Stimulated activated CD8-positive, alpha-beta memory T cell treated with anti-CD3 and anti-CD28 coated beads, Interleukin-7, amount 100 ng/mL, for 4 hours (primary cell): Measurements from ENCODE around the gene TRIM33.
A peak's percentile ranks its signal among the peaks of the same experiment; 100 is the strongest.

ENCODE experiments used
- DNase-seq, 2 donors: peaks; one replicate each; pipeline ENCODE4 v3.0.0-alpha.2; 2020; ENCODE audit warnings: low read depth in 2 of 2

TRIM33 gene

DNA sequence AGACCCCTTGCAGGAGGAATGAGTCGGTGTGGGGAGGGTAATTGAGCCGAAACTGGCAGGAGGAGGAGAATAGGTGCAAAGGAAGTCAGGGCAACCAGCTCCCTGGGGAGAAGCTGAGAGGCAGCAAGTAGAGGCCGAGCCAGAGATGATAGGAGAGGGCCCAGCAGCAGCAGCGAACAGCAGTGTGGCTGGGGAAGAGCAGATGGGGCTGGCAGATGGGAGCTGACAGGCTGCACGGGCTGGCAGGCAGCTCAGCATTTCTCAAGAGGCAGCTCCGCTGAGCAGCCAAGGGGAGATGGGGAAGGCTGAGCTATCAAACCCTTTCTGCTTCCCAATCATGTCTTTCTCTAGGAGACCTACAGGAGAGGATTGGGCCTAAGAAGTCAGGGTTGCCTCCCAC lies 158.2 kb downstream of the TRIM33 start:
- no peak for DNase-seq

DNA sequence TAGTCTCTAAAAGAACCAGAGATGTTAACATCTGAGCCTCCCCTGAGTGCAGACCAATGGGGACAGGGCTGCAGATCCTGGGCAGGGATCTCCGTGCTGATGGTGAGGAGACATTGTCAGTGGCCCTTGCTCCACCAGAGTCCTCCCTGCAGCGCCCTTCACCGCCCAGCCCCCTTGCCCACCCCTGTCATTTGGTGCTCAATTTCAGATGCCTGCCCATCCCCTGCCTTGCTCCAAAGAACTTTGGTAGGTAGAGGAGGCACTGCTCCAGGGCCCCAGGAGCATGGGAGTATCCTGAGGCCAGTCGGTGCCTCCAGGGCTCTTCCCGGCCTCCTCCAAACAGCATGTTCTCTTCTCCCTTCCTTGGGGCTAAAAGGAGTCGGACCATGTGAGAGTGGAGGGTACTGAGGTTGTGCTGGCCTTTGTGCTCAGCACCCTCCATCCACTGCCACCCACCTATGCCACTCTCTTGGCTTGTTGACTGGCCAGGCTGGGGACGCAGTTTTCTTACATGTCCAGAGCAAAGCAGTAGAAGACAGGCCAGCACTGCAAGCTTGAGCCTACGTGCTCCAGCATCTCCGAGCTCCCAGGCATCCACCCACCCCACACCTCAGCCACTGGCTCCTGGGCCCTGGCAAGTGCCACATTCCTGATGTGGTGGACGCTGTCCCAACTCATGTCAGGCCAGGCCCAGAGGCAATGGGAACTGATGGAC lies 160.1 kb downstream of the TRIM33 start:
- DNase-seq = no peak

DNA sequence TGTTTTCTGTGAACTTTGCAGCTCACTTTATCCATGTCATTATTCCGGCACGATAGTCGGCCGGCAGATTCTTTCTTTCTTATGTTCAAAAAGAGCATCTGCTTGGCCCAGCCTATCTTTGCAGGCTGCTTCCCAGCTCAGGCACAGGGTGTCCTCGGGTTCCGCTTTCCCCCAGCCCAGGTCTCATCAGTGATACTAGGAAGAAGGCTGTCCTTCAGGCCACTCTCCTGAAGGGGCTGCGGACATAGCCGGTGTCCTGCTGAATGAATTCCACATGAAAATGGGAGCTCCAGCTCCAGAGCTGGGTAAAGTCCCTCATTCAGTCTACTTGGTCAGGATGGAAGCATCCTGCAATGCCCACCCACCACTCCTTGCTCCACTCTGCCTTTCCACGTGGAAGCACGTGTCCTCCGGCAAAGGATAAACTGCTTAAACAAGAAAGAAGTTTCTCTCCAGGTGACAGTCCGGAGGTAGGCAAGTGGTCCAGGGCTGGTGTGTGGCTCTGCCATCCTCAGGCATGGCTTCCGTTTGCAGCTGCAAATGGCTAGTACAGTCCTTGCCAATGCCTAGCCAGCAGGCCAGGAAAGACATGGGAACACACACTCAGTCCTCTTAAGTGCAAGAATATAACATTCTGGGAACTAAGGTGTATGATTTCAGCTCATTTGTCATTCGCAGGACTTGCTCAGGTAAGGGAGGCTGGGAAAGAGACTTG lies 161.0 kb downstream of the TRIM33 start:
- no peak for DNase-seq

DNA sequence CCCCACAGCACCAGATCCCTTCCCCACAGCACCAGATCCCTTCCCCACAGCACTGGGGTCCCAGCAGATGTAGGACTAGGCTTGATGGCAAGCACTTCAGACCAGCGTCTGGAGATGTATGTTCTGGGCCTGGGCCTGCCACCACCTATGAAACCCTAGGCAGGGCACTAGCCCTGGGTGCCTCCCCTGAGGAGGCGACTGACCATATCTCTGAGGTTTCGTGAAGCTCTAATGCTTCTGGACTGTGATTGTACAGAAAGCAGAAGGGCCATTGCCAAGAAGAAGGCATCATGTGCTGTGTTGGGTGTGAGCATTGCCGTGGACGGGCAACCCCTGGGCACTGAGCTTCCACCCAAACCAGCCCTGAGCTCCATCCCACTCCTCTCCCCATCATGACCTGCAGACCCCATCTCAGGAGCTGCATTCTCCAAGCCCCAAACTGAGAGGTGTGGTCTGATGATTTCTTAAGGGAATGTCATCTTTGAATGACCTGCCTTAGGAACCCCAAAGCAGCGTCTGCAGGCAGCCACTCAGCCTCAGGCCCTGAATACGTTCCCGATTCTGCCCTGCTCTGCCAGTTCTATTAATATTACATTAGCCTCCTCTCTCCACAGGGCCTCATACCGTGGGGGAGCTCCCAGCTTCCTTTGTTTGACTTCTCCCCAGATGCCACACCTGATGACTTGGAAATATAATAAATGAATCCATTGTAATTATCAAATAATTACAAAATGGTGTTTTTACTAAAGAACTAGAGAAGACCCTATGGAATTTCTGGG lies 163.4 kb downstream of the TRIM33 start:
- no peak for DNase-seq

DNA sequence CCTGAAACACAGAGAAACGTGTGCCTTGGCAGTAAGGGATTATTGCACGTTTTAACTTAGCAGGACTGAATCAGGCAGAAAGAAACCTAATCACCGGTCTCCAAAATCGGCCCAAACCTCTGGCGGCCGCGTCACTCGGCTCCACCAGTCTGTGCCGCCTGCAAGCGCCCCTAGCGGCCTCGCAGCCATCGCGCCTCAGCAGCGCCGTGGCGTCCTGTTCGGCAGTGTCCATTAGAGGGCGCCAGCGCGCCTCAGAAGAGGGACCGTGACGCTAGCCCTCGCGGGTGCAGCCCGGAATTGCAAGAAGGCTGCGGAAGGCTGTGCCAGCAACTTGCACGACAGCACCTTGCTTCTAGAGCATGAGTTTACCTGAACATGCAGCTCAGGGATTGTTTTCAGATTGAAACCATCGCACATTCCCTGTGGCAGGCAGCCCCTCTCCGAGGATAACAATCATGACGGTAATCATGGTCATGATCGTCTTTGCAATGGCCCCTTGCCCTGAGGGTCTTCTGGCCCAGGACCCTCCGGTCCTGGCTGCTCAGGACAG lies 164.4 kb downstream of the TRIM33 start:
- peak; percentile 88 for DNase-seq

DNA sequence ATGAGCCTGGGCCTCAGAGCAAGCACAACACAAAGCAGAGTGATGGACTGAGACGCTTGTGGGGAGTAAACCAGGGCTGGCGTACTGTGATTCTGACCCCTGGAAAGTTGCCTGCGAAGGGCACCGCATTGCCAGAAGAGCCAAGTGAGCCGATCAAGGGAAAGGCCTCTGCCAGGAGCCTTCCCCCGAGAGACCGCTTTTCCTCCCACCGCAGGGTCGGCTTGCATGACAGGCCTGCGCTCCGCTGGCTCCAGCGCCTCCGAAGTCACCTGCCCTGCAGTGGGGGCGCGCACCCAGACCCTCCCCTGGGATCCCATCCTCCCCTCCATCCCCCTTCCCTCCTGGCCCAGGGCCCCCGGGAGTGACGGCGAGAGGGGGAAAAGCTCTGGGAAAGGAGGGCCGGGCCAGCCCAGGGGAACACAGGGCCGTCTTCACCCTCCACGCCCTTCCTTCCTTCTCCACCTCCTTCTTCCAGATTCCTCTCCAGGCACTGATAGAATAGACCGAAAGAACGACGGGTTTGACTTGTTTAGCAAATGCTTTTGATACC lies 165.0 kb downstream of the TRIM33 start:
- no peak for DNase-seq

DNA sequence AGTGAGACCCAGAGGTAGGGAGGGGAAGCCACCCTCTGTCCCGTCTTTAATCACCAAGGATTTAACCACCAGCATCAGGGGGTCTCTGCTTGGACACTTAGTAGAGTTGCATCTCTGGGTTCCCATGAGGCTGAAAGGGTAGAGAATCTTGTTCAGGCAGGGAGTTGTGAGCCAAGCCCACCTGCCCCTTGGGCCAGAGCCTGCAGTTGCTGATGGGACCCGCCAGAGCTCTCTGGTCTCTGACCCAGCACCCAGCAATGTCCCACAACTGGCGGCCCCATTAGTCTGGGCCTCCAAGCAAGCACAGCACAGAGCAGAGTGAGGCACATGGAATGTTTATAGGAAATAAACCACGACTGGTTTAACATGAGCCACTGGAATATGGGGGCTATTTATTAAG lies 166.3 kb downstream of the TRIM33 start:
- no peak for DNase-seq
